Endothelial cell of umbilical vein (primary cell): Measurements from ENCODE around the gene UNC13D.

Experiments
- CTCF ChIP-seq, 2 donors: IDR thresholded peaks; 1 replicate in 1 of 2; 2 replicates in 1 of 2; pipeline ENCODE4 v1.5.1; 2011; ENCODE audit warnings: low read length in 2 of 2, mild to moderate bottlenecking in 2 of 2, moderate library complexity in 2 of 2, control low read depth in 1 of 2, inconsistent platforms in 1 of 2, low read depth in 1 of 2; ENCODE audit not compliant: insufficient read depth in 1 of 2; ENCODE audit errors: extremely low read depth in 1 of 2
- POLR2A ChIP-seq: IDR thresholded peaks from 2 replicates; pipeline ENCODE4 v1.6.1; 2012; ENCODE audit warnings: low read depth, mild to moderate bottlenecking, control low read depth, low read length
- POLR2AphosphoS5 ChIP-seq: IDR thresholded peaks from 2 replicates; pipeline ENCODE4 v1.6.1; 2012; ENCODE audit warnings: low read depth, mild to moderate bottlenecking, control low read depth, low read length, moderate library complexity; ENCODE audit not compliant: insufficient read depth

DNA sequence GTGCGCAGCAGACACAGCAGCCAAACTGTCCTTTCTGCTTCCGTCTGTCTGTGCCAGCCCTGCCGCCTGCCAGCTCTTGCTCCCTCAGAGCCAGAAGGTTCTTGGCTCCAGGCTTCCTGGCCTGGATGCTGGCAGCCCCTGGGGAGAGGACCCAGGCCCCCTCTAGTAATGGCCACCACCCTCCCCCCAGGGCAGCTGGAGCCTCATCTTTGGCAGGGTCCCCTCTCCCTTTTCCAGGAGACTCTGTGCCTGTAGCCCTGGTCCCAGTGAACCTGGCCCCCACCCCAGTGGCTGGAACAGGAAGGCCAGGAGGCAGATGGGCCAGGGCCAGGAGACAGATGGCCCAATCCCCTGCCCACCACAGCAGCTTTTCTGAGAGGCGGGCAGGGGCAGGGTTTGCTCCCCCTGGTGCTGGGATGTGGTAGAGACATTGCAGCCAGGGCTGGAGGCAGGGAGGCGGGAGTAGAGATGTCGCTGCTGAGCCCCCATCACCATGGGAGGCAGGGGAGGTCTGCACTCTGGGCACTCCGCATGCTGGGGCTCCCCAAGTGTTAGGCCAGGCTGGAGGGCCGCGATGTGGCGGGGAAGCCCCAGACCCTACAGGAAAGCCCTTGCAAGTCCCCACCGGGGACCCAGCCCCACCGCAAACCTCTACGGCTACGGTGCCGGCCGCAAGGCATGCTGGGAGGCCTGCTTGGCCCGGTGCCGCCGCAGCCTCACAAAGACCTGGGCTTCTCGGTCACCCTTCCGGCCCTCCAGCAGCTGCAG, 16.7 kb downstream of the UNC13D start:
- TF ChIP-seq CTCF (IDR thresholded peaks at IDR 0.05; ENCODE audit: extremely low read depth in 1 of 2, insufficient read depth in 1 of 2, low read depth in 1 of 2, low read length in 2 of 2) = peak; percentile 85 to 91
- TF ChIP-seq POLR2AphosphoS5 = peak; percentile 63
- peak; percentile 65 for TF ChIP-seq POLR2A
